Activated naive CD8-positive, alpha-beta T cell treated with anti-CD3 and anti-CD28 coated beads, Interleukin-2, amount 50 U/mL, for 16 hours (primary cell): ENCODE data around the gene FBLN5.

Experiments used
- DNase-seq: peaks from one replicate; pipeline ENCODE4 v3.0.0-alpha.2; 2020; ENCODE audit warnings: low read depth, low spot score

Gene FBLN5

GRCh38 chr14:91947475-91948184 lies at the start of gene FBLN5:
Gene FBLN5 (minus strand): TSS chr14:91947694. CDS start chr14:91947229, 465 bp downstream.
- no peak for DNase-seq

- DNase-seq: no peak
Observed at GRCh38 chr14:91996948-91997371, 49.5 kb upstream of the FBLN5 start.

GRCh38 chr14:91987192-91987591 lies 39.7 kb upstream of the FBLN5 start:
- DNase-seq: no peak

GRCh38 chr14:91985521-91986255 lies 38.2 kb upstream of the FBLN5 start:
- DNase-seq: no peak

GRCh38 chr14:91985008-91985407 lies 37.5 kb upstream of the FBLN5 start:
- no peak for DNase-seq

GRCh38 chr14:91983588-91983987 lies 36.1 kb upstream of the FBLN5 start:
- DNase-seq: no peak

GRCh38 chr14:91980157-91980556 lies 32.7 kb upstream of the FBLN5 start:
- DNase-seq: no peak

- DNase-seq: no peak
Observed at GRCh38 chr14:91977884-91978283, 30.4 kb upstream of the FBLN5 start.

- DNase-seq: no peak
Observed at GRCh38 chr14:91975763-91976162, 28.3 kb upstream of the FBLN5 start.

- DNase-seq: no peak
Observed at GRCh38 chr14:91971188-91971778, 23.8 kb upstream of the FBLN5 start.

GRCh38 chr14:91968280-91968679 lies 20.8 kb upstream of the FBLN5 start:
- no peak for DNase-seq

GRCh38 chr14:91964724-91965123 lies 17.2 kb upstream of the FBLN5 start:
- no peak for DNase-seq

- DNase-seq: no peak
Observed at GRCh38 chr14:91964011-91964410, 16.5 kb upstream of the FBLN5 start.

GRCh38 chr14:91963465-91963864 lies 16.0 kb upstream of the FBLN5 start:
- no peak for DNase-seq

- no peak for DNase-seq
Observed at GRCh38 chr14:91961297-91962220, 14.1 kb upstream of the FBLN5 start.

- DNase-seq: no peak
Observed at GRCh38 chr14:91957876-91958313, 10.4 kb upstream of the FBLN5 start.

- no peak for DNase-seq
Observed at GRCh38 chr14:91956616-91957015, 9.1 kb upstream of the FBLN5 start.

GRCh38 chr14:91955168-91955567 lies 7.7 kb upstream of the FBLN5 start:
- DNase-seq: no peak

GRCh38 chr14:91953170-91953985 lies 5.9 kb upstream of the FBLN5 start:
- no peak for DNase-seq

GRCh38 chr14:91946622-91947474 lies 646 bp downstream of the FBLN5 start:
- no peak for DNase-seq
